OCI-LY7 (cell line): ENCODE measurements around the gene SNX22. TPM values are rescaled to one million over a fixed set of nuclear protein-coding genes. Genes with fewer than 3 reads are reported as not detected.

Experiments used
- BruUV-seq: library from RNA; stranded (reverse); fragments of 400-500 nt; replicated peaks from 2 replicates; lab custom pipeline; 2021; lab: Mats Ljungman, UMichigan
- CTCF ChIA-PET: fragments of 300-600 bp; sonication (Branson Sonifier 250); formaldehyde crosslinking; loops from one replicate; lab custom pipeline; 2022; ENCODE audit warnings: antibody characterized with exemption; ENCODE audit not compliant: unreplicated experiment; lab: Charles Lee
- POLR2A ChIA-PET: fragments of 300-600 bp; sonication (Branson Sonifier 250); formaldehyde crosslinking; loops from one replicate; lab custom pipeline; 2022; ENCODE audit warnings: antibody characterized with exemption; lab: Charles Lee
- DNase-seq: peaks from one replicate; pipeline ENCODE4 v3.0.0-alpha.2; 2015; ENCODE audit warnings: low spot score
- H2AFZ ChIP-seq: fragments of 200-600 bp; sonication (generic), shearing (Covaris generic); 2 replicates; pipeline ENCODE4 v1.6.1; 2014; ENCODE audit warnings: mild to moderate bottlenecking, antibody characterized with exemption, low read length, moderate library complexity
- H3K27ac ChIP-seq: fragments of 200-600 bp; sonication (generic); 2 replicates; pipeline ENCODE4 v1.5.1; 2014; ENCODE audit warnings: mixed run types, low read depth, mild to moderate bottlenecking, moderate library complexity, low read length, inconsistent platforms; ENCODE audit not compliant: poor library complexity, severe bottlenecking
- H3K36me3 ChIP-seq: fragments of 200-600 bp; sonication (generic); 2 replicates; pipeline ENCODE4 v1.6.1; 2014; ENCODE audit warnings: mild to moderate bottlenecking, antibody characterized with exemption, low read length, moderate library complexity, mixed read lengths; ENCODE audit not compliant: insufficient read depth
- H3K4me1 ChIP-seq: fragments of 200-600 bp; sonication (generic); 2 replicates; pipeline ENCODE4 v1.5.1; 2014; ENCODE audit warnings: mild to moderate bottlenecking, low read length; ENCODE audit not compliant: insufficient read depth, poor library complexity, severe bottlenecking
- H3K4me2 ChIP-seq: fragments of 200-600 bp; sonication (generic); 2 replicates; pipeline ENCODE4 v1.6.1; 2014; ENCODE audit warnings: mild to moderate bottlenecking, low read length
- H3K4me3 ChIP-seq: fragments of 200-600 bp; sonication (generic); 2 replicates; pipeline ENCODE4 v1.5.1; 2014; ENCODE audit warnings: mild to moderate bottlenecking, low read depth, low read length; ENCODE audit not compliant: poor library complexity, severe bottlenecking
- H3K79me2 ChIP-seq: fragments of 200-600 bp; sonication (generic); 2 replicates; pipeline ENCODE4 v1.6.1; 2016; ENCODE audit warnings: low read depth, mild to moderate bottlenecking, low read length, moderate library complexity, mixed read lengths; ENCODE audit not compliant: insufficient read depth
- H3K9me2 ChIP-seq: fragments of 200-600 bp; sonication (generic); 2 replicates; pipeline ENCODE4 v1.6.1; 2016; ENCODE audit warnings: mild to moderate bottlenecking, low read length, mixed read lengths; ENCODE audit not compliant: insufficient read depth
- H3K9me3 ChIP-seq: fragments of 200-600 bp; sonication (generic); 2 replicates; pipeline ENCODE4 v1.6.1; 2014; ENCODE audit warnings: mild to moderate bottlenecking, mixed run types, low read length, mixed read lengths
- H4K20me1 ChIP-seq: fragments of 200-600 bp; sonication (generic); 2 replicates; pipeline ENCODE4 v1.6.1; 2014; ENCODE audit warnings: mild to moderate bottlenecking, antibody characterized with exemption, low read length, moderate library complexity, mixed read lengths; ENCODE audit not compliant: insufficient read depth
- CTCF ChIP-seq: fragments of 200-600 bp; sonication (generic); conservative IDR thresholded peaks from 2 replicates; pipeline ENCODE4 v1.5.1; 2014; ENCODE audit warnings: mild to moderate bottlenecking, antibody characterized with exemption, low read length, moderate library complexity, mixed read lengths
- EZH2phosphoT487 ChIP-seq: fragments of 200-600 bp; sonication (generic); IDR thresholded peaks from 2 replicates; pipeline ENCODE4 v1.6.1; 2018; ENCODE audit warnings: low read depth, borderline replicate concordance, mild to moderate bottlenecking, mixed run types, antibody characterized with exemption, low read length, moderate library complexity, mixed read lengths
- intact Hi-C: fragments of 100-400 bp; cut with micrococcal nuclease; formaldehyde crosslinking; loops from one replicate; pipeline ENCODE4 v1.10.0; 2022; ENCODE audit not compliant: unreplicated experiment
- total RNA-seq, 2 experiments: library from RNA; depleted of rRNA in 1 of 2; stranded (reverse); fragments of >200 nt in 1 of 2; shearing (Covaris generic) in 1 of 2; gene quantifications; 2 replicates each; pipeline ENCODE4 v1.2.3, GENCODE V29; 2014 to 2022

Gene SNX22
- total RNA-seq, 2 experiments from 2014 or later = 65.7 to 68.8 TPM

GRCh38 chr15:64161688-64162477 lies 10.4 kb downstream of the SNX22 start:
- intact Hi-C loops = loop anchor here (2.0 to 5.0 kb wide), 2 partner anchors 195 to 225 kb away; partner anchors contain the start of genes CSNK1G1 and TRIP4
- TSS peak; percentile 90 for BruUV-seq

GRCh38 chr15:64162478-64162868 lies 10.9 kb downstream of the SNX22 start:
- ChIA-PET POLR2A (interaction anchor here (1.2 to 2.0 kb wide), 2 partner anchors 10 to 13 kb away, joined by 3 to 14 read pairs; no protein-coding TSS in a partner anchor), CTCF (interaction anchor here (1.2 kb wide), 1 partner anchor 9 kb away, joined by 3 read pairs; no protein-coding TSS in a partner anchor)
- Histone ChIP-seq H3K9me2 (no peaks in the 10 kb centered on the region), H3K4me1 (peaks cover 35% of the 10 kb centered on the region), H2AFZ (no peak overlapping the region), H4K20me1 (0 out of 2 replicates have a peak, but pooled peaks cover 3% of the 10 kb centered on the region), H3K4me3 (peak overlapping the region; percentile 86), H3K9me3 (no peaks in the 10 kb centered on the region), H3K36me3 (peaks cover 38% of the 10 kb centered on the region), H3K4me2 (peak overlapping the region; percentile 74), H3K79me2 (peaks cover 27% of the 10 kb centered on the region), H3K27ac (peak overlapping the region; percentile 45)
- no TSS peak for BruUV-seq
- TF ChIP-seq CTCF (no peak), EZH2phosphoT487 (no peak)
- intact Hi-C loops = loop anchor here (2.0 to 5.0 kb wide), 2 partner anchors 195 to 224 kb away; partner anchors contain the start of genes CSNK1G1 and TRIP4
- DNase-seq = no peak

More at GRCh38 chr15:64161688-64162477, 10.4 kb downstream of the SNX22 start:
- ChIA-PET CTCF (interaction anchor here (1.2 kb wide), 1 partner anchor 9 kb away, joined by 3 read pairs; no protein-coding TSS in a partner anchor), POLR2A (interaction anchor here (1.0 to 2.0 kb wide), 2 partner anchors 12 to 51 kb away, joined by 3 to 14 read pairs; no protein-coding TSS in a partner anchor)
- Histone ChIP-seq H3K79me2 (peaks cover 27% of the 10 kb centered on the region), H4K20me1 (0 out of 2 replicates have a peak, but pooled peaks cover 4% of the 10 kb centered on the region), H3K4me2 (peak overlapping the region; percentile 74), H3K4me3 (peak overlapping the region; percentile 86), H2AFZ (no peak overlapping the region), H3K27ac (peak overlapping the region; percentile 45), H3K9me2 (no peaks in the 10 kb centered on the region), H3K36me3 (peaks cover 44% of the 10 kb centered on the region), H3K9me3 (no peaks in the 10 kb centered on the region), H3K4me1 (peaks cover 37% of the 10 kb centered on the region)
- no peak for TF ChIP-seq CTCF
- no peak for TF ChIP-seq EZH2phosphoT487
- DNase-seq = peak; percentile 29
